GM18951 (cell line): ENCODE data around the gene NKAIN2.

Experiments
- POLR2A ChIP-seq: IDR thresholded peaks from 4 replicates; pipeline ENCODE4 v1.6.1; 2011; ENCODE audit warnings: mild to moderate bottlenecking; ENCODE audit not compliant: insufficient read length, insufficient read depth; ENCODE audit errors: extremely low read depth
- in situ Hi-C: fragments of 300-500 bp; cut with MboI; formaldehyde crosslinking; loops from one replicate; pipeline ENCODE4 v1.12.0; 2022; ENCODE audit warnings: low sequenced_read_pairs, mixed read lengths, inconsistent platforms; ENCODE audit not compliant: unreplicated experiment

The NKAIN2 gene

DNA sequence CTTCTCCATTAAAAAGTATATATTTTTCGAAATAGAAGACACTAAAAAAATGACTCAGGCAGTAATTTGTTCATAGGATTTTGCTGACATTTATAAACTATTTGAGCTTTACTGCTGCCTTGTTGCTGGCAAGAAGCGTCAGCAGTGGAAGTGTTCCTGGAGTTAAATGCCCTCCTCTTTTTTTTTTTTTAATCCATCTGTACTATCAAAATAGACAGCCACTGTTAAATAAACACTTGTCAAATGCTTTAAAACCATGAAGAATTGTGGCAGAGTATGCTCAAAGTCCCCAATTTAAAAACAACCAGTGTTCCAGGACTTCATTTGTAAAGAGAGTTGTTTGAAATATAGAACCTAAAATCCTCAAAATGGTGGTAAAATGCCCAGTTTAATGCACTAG lies 253.8 kb downstream of the NKAIN2 start:
- TF ChIP-seq POLR2A, result no peak

DNA sequence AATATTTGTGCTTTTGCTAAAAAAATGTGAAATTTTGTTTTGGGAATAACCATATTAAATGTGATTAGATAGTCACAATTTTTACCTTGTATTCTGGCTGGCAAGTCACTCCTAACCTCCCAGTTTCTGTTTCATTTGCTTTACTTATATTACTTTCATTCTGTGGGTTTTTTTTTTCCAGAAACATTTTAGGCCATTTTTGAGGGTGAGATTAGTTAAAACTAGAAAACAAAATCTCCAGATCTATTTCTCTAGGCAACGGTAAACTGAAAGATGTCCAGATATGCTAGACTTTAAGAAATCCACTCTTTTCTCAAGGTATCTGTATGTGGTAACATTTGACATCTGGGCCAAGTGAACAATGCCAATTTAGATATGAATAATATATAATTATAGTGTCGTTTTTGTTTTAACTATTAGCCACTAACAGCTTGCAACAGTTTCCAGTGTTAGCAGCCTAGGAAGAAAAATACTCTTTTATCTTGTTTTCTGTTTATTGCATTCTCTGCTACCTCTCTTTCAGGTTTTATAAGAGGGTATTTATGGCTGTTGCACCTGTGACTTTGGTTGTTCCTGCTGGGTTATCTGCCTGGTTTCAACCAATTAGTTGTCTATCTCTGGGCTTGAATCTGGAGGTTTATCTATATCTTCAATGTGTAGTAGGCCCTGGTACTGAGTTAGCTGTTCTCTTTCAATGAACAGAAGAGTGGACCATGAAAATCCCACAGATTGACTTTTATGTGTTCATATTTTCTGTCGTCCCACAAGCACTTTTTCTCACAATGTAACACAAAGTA lies 260.9 kb downstream of the NKAIN2 start:
- in situ Hi-C loops, result no loop called here
- TF ChIP-seq POLR2A, result no peak

More for the DNA sequence above, 253.8 kb downstream of the NKAIN2 start:
- in situ Hi-C loops, result no loop called here

DNA sequence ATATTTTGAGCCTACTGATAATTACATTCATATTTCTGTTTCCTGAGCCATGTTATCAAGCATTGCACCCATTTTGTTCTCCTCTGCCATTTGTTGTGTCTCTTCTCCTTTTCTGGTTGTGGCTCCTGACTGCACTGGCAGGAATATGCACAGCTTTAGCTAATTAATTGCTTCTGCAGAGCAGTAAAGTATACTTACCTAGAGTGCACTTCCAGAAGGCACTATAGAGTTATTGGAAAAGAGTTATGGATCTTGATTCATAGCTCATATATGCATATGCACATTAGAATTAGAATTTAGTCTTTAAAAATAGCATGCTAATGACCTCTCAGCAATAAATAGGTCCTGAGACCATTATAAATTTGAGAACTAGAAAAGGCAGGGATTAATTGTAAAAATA lies 262.6 kb downstream of the NKAIN2 start:
- in situ Hi-C loops, result no loop called here
- no peak for TF ChIP-seq POLR2A

- in situ Hi-C loops, result no loop called here
- no peak for TF ChIP-seq POLR2A
Measured at GRCh38 chr6:124066946-124067552, 263.4 kb downstream of the NKAIN2 start.

- in situ Hi-C loops, result no loop called here
- TF ChIP-seq POLR2A, result no peak
Measured at GRCh38 chr6:124069230-124069950, 265.7 kb downstream of the NKAIN2 start.

DNA sequence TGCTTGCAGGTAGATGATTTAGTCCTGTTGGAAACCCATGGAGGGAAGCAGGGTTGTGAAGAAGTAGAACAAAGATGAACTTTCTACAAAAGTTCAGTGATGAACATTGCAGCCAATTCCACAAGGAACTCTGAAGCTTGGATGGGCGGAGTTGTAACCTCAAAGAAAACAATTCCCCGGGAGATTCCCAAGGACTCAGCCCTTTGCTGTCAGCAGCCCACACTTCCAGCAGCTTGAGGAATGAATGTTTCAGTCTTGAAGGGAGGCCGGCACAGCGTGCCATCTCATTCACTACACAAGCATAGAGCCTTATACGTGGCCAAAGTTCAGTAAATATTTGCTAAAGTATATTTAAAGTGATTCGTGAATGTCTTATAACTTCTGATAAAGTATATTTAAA lies 269.4 kb downstream of the NKAIN2 start:
- TF ChIP-seq POLR2A, result no peak
- in situ Hi-C loops, result no loop called here

DNA sequence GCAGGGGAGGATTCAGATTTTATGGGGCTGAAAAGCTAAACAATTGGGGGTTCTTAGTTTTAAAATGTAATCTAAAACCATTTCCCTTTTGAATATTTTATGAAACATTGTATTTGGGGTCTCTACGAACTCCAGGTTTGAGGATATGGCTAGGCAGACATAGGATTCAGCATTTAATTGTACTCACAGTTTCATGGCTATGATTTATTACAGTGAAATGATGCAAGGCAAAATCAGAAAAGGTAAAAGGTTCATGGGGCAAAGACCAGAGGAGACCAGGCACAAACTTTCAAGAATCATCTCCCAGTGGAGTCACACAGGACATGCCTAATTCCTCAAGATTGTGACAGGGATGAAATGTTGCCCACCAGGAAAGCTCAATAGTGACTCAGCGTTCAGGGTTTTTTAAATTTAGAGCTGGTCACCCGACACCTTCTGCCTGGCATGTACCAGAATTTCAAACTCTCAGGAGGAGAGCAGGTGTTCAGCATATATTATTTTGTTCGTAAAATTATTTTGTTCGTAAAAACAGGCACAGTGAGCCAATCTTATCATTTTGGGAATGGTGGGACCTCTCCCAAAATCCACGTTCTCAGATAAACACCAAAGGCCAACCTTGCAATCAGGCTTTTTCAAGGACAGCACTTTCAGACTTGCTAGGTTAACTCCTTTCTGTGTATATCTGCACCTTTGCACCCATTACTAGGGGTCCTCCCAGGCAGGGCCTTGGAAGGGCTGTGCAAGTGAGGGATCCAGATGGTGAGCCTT lies 270.3 kb downstream of the NKAIN2 start:
- no peak for TF ChIP-seq POLR2A

DNA sequence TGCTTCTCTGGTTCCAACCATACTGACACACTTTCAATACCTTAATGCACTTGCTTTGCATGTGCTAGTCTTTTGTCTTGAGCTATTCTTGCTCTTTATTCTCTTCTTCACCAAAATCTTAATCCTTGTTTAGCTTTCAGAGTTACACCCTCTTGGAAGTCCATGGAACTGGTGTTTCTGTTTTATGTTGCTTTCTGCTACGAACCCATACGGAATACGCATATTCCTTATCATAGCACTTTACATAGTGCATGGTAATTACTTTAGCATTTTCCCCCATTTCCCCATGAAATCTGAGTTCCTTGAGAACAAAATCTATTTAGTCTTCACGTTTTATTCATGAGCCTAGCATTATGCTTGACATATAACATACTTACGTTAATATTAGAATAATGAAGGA lies 270.9 kb downstream of the NKAIN2 start:
- no peak for TF ChIP-seq POLR2A
- in situ Hi-C loops, result no loop called here

More for the DNA sequence above, 270.3 kb downstream of the NKAIN2 start:
- in situ Hi-C loops, result no loop called here

DNA sequence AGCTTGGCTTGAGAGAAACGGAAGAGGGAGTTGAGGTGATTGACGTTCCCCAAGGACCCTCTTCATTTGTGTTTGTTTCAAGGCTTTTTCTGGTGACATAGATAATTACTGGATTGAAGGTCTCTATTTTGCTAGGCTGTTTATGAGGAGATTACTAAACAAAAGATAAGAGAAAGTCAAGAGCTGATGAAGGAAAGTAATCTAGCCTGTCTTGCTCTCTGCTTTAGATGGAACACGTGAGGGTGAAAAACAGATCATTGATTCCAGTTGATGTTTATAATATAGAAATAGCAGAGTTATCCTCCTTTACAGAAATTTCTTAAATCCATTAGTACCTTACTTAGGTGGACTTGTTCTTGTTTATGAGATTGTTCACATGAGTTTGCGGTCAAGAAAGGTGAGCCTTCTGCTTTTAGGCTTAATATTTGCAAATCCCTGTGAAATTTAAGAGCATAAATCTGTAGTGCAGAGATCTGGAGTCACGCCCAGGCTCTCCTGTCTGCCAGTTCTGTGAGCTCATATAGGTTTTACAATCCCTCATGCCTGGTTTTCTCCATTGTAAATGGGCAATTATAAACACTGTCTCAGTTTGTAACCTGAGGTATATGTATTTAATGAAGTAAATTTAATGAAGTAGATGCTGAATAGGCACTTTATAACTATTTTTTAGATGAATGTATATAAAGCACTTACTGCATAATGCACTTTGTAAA lies 272.8 kb downstream of the NKAIN2 start:
- no peak for TF ChIP-seq POLR2A
- in situ Hi-C loops, result no loop called here

- TF ChIP-seq POLR2A, result no peak
- in situ Hi-C loops, result no loop called here
Measured at GRCh38 chr6:124078169-124078568, 274.5 kb downstream of the NKAIN2 start.

DNA sequence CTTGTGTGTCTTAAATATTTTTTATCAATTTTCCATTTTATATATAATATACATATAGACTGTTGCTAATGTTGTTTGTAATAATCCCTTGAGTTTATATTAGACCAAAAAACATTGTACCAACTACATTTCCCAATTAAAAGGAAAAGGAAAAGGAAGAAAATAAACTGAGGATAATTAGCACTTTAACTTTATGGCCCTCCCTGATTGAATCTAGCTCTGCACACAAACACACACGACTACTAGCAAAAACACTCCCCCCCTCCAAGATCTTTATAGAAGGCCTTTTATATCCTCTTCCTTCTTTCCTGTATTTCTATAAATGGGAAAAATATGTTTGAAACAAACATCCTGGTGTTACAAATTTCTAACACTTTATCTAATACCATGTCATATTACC lies 276.8 kb downstream of the NKAIN2 start:
- TF ChIP-seq POLR2A, result no peak
- in situ Hi-C loops, result no loop called here

GRCh38 chr6:124090491-124090890 lies 286.8 kb downstream of the NKAIN2 start:
- TF ChIP-seq POLR2A, result no peak
- in situ Hi-C loops, result no loop called here

DNA sequence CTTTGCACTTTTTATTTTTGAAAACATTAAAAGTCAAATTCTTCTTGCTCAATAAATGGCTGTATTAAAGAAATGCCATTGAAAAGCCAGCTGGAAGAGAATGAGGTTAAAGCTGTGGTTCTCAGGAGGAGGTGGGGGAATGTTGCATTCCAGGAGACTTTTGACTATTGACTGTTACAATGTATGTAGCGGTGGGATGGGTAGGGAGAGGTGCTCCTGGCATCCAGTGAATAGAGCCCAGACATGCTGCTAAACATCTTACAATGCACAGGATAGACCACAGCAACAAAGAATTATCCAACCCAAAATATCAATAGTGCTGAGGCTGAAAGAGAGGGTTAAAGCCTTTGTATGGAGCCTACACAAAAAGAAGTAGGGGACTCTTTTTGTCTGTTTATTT lies 295.9 kb downstream of the NKAIN2 start:
- in situ Hi-C loops, result no loop called here
- TF ChIP-seq POLR2A, result no peak

DNA sequence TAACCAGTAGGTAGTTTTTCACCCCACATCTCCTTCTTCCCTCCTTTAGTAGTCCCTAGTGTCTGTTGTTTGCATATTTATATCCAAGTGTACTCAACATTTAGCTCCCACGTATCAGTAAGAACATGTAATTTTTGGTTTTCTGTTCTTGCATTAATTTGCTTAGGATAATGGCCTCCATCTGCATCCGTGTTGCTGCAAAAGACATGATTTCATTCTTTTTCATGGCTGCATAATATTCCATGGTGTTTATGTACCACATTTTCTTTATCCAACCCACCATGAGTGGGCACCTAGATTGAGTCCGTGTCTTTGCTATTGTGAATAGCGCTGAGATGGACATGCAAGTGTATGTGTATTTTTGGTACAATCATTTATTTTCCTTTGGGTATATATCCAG lies 306.8 kb downstream of the NKAIN2 start:
- no peak for TF ChIP-seq POLR2A
- in situ Hi-C loops, result no loop called here
